B cell (primary cell): ENCODE results near the gene SLCO6A1. TPM values are rescaled to one million over a fixed set of nuclear protein-coding genes. Genes with fewer than 3 reads are reported as not detected.

Experiments
- ATAC-seq: fragments of 200-7000 bp; cut with Tn5 transposase; one replicate; pipeline ENCODE4 v1.10.0; 2021; ENCODE audit warnings: low read depth, mild to moderate bottlenecking, moderate number of reproducible peaks, moderate library complexity
- CTCF ChIA-PET: fragments of 350-600 bp; sonication (Branson Sonifier 250); formaldehyde crosslinking; loops from one replicate; lab custom pipeline; 2021; ENCODE audit warnings: antibody characterized with exemption, inconsistent platforms; lab: Charles Lee
- POLR2A ChIA-PET: fragments of 350-600 bp; sonication (Branson Sonifier 250); formaldehyde crosslinking; loops from one replicate; lab custom pipeline; 2021; ENCODE audit warnings: antibody characterized with exemption; lab: Charles Lee
- DNase-seq: peaks from one replicate; pipeline ENCODE4 v3.0.0; 2013
- H2AFZ ChIP-seq: 2 replicates; pipeline ENCODE4 v1.6.1; 2012; ENCODE audit warnings: mild to moderate bottlenecking, low read depth, low read length; ENCODE audit not compliant: insufficient read depth, poor library complexity, severe bottlenecking
- H3K27ac ChIP-seq, 2 donors: 1 replicate in 1 of 2; 2 replicates in 1 of 2; pipeline ENCODE4 v1.5.1; 2012 to 2013; ENCODE audit warnings: low read length in 2 of 2, mild to moderate bottlenecking in 2 of 2, moderate library complexity in 1 of 2
- H3K27me3 ChIP-seq, 4 experiments: fragments of 200-600 bp in 1 of 4; sonication (generic) in 1 of 4; replicated peaks in 1 of 4; 1 replicate in 2 of 4; 2 replicates in 2 of 4; pipeline versions ENCODE4 v1.6.1 to v1.7.0; 2013 to 2016; ENCODE audit warnings: low read length in 3 of 4, mild to moderate bottlenecking in 2 of 4, mixed read lengths in 1 of 4, moderate library complexity in 1 of 4; ENCODE audit not compliant: insufficient read depth in 4 of 4, control insufficient read depth in 3 of 4; ENCODE audit errors: control extremely low read depth in 1 of 4
- H3K36me3 ChIP-seq, 2 experiments: replicated peaks in 1 of 2; 1 replicate in 1 of 2; 2 replicates in 1 of 2; pipeline versions ENCODE4 v1.6.1 to v1.7.1; 2013; ENCODE audit warnings: low read length in 1 of 2; ENCODE audit not compliant: insufficient read depth in 2 of 2, control insufficient read depth in 1 of 2; ENCODE audit errors: control extremely low read depth in 1 of 2, extremely low read depth in 1 of 2
- H3K4me1 ChIP-seq, 2 donors: fragments of 200-600 bp in 1 of 2; sonication (generic) in 1 of 2; 1 replicate in 1 of 2; 2 replicates in 1 of 2; pipeline versions ENCODE4 v1.5.1 to v1.6.1; 2013 to 2017; ENCODE audit warnings: low read length in 2 of 2; ENCODE audit not compliant: control insufficient read depth in 2 of 2, insufficient read depth in 2 of 2
- H3K4me2 ChIP-seq: replicated peaks from 2 replicates; pipeline ENCODE3; 2012; ENCODE audit warnings: mild to moderate bottlenecking, low read depth, low read length; ENCODE audit not compliant: poor library complexity, severe bottlenecking
- H3K4me3 ChIP-seq, 5 experiments: fragments of 200-600 bp in 1 of 5; sonication (generic) in 1 of 5; 1 replicate in 3 of 5; 2 replicates in 2 of 5; pipeline versions ENCODE4 v1.5.1 to v1.7.0; 2011 to 2016; ENCODE audit warnings: low read length in 4 of 5, mild to moderate bottlenecking in 4 of 5, low read depth in 2 of 5, control low read depth in 1 of 5, moderate library complexity in 1 of 5; ENCODE audit not compliant: insufficient read depth in 1 of 5; ENCODE audit errors: control extremely low read depth in 1 of 5, extremely low read depth in 1 of 5
- H3K79me2 ChIP-seq: fragments of 200-600 bp; sonication (generic); one replicate; pipeline ENCODE4 v1.6.0; 2016; ENCODE audit warnings: low read length; ENCODE audit not compliant: control insufficient read depth, insufficient read depth
- H3K9ac ChIP-seq: fragments of 200-600 bp; sonication (generic); 2 replicates; pipeline ENCODE4 v1.6.1; 2017; ENCODE audit warnings: mild to moderate bottlenecking, low read length, moderate library complexity
- H3K9me3 ChIP-seq, 3 donors: one replicate each; pipeline versions ENCODE4 v1.6.1 to v1.7.1; 2013; ENCODE audit warnings: low read length in 2 of 3; ENCODE audit not compliant: control insufficient read depth in 2 of 3, insufficient read depth in 1 of 3; ENCODE audit errors: control extremely low read depth in 1 of 3
- H4K20me1 ChIP-seq: 2 replicates; pipeline ENCODE4 v1.6.0; 2012; ENCODE audit warnings: mild to moderate bottlenecking, low read length; ENCODE audit not compliant: insufficient read depth, control insufficient read depth, poor library complexity, severe bottlenecking
- H3K27ac Mint-ChIP-seq: one replicate; pipeline ENCODE4 v1.8.0; 2021; ENCODE audit warnings: mixed read lengths
- H3K27me3 Mint-ChIP-seq: one replicate; pipeline ENCODE4 v1.8.0; 2021; ENCODE audit warnings: mixed read lengths
- H3K4me1 Mint-ChIP-seq: one replicate; pipeline ENCODE4 v1.8.0; 2021; ENCODE audit warnings: mixed read lengths
- H3K4me3 Mint-ChIP-seq: one replicate; pipeline ENCODE4 v1.8.0; 2021; ENCODE audit warnings: mixed read lengths
- H3K9me3 Mint-ChIP-seq: one replicate; pipeline ENCODE4 v1.8.0; 2022; ENCODE audit warnings: mixed read lengths; ENCODE audit not compliant: insufficient read depth
- EZH2 ChIP-seq: IDR thresholded peaks from 2 replicates; pipeline ENCODE4 v1.6.1; 2012; ENCODE audit warnings: borderline replicate concordance, low read depth, mild to moderate bottlenecking, moderate library complexity, low read length; ENCODE audit not compliant: insufficient read depth, poor library complexity, severe bottlenecking
- WGBS: methylation state at CpG from one replicate; pipeline ENCODE4 v1.1.5; 2013; ENCODE audit warnings: missing lambda C conversion rate; ENCODE audit not compliant: insufficient coverage; 5-methylcytosine and 5-hydroxymethylcytosine counted together
- intact Hi-C: fragments of 100-400 bp; cut with micrococcal nuclease; formaldehyde crosslinking; loops from one replicate; pipeline ENCODE4 v1.10.0; 2022
- polyA plus RNA-seq: library from polyadenylated mRNA; depleted of rRNA; stranded (reverse); fragments of >200 nt; gene quantifications from 2 replicates; pipeline ENCODE4 v1.2.3, GENCODE V29; 2012
- total RNA-seq, 2 donors: library from RNA; stranded (reverse); fragments of 120-200 nt in 1 of 2; gene quantifications; 1 replicate in 1 of 2; 2 replicates in 1 of 2; pipeline versions ENCODE4 v1.2.3 to v1.2.4, GENCODE V29; 2013 to 2022
- TF ChIP-seq, protein P1 (sequence below): fragments of 200-600 bp; IDR thresholded peaks from one replicate; pipeline ENCODE4 v1.8.0; 2022; ENCODE audit warnings: antibody characterized with exemption, mild to moderate bottlenecking

The SLCO6A1 gene
- total and polyA plus RNA-seq, 2 donors (not counting 1 experiment from before 2014, with no cell fraction given): not detected

DNA sequence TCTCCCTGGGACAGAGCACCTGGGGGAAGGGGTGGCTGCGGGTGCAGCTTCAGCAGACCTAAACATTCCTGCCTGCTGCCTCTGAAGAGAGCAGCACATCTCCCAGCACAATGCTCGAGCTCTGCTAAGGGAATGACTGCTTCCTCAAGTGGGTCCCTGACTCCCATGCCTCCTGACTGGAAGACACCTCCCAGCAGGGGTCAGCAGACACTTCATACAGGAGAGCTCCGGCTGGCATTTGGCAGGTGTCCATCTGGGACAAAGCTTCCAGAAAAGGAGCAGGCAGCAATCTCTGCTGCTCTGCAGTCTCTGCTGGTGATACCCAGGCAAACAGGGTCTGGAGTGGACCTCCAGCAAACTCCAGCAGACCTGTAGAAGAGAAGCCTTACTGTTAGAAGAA lies 77.2 kb downstream of the SLCO6A1 start:
- Mint-ChIP-seq H3K4me3 (no peak overlapping the region), H3K4me1 (no peaks in the 10 kb centered on the region), H3K27me3 (no peaks in the 10 kb centered on the region), H3K27ac (no peak overlapping the region), H3K9me3 (peaks cover 9% of the 10 kb centered on the region)
- Histone ChIP-seq H3K27ac (no peak overlapping the region), H2AFZ (no peak overlapping the region), H3K9ac (no peak overlapping the region), H3K36me3 (no peaks in the 10 kb centered on the region), H3K27me3 (no peaks in the 10 kb centered on the region), H3K4me1 (no peaks in the 10 kb centered on the region), H3K79me2 (no peaks in the 10 kb centered on the region), H3K4me3 (no peak overlapping the region), H3K9me3 (peaks cover 0 to 11% (median 0%) of the 10 kb centered on the region in 3 donors), H4K20me1 (no peaks in the 10 kb centered on the region), H3K4me2 (no peak overlapping the region)
- no peak for TF ChIP-seq EZH2
- TF ChIP-seq, protein P1, sequence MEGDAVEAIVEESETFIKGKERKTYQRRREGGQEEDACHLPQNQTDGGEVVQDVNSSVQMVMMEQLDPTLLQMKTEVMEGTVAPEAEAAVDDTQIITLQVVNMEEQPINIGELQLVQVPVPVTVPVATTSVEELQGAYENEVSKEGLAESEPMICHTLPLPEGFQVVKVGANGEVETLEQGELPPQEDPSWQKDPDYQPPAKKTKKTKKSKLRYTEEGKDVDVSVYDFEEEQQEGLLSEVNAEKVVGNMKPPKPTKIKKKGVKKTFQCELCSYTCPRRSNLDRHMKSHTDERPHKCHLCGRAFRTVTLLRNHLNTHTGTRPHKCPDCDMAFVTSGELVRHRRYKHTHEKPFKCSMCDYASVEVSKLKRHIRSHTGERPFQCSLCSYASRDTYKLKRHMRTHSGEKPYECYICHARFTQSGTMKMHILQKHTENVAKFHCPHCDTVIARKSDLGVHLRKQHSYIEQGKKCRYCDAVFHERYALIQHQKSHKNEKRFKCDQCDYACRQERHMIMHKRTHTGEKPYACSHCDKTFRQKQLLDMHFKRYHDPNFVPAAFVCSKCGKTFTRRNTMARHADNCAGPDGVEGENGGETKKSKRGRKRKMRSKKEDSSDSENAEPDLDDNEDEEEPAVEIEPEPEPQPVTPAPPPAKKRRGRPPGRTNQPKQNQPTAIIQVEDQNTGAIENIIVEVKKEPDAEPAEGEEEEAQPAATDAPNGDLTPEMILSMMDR: no peak
- CTCF ChIA-PET: no interaction called here
- POLR2A ChIA-PET: no interaction called here
- ATAC-seq: no peak
- intact Hi-C loops: no loop called here
- no peak for DNase-seq
- 93% methylated on average over 3 of the region's 3 CpGs for WGBS

DNA sequence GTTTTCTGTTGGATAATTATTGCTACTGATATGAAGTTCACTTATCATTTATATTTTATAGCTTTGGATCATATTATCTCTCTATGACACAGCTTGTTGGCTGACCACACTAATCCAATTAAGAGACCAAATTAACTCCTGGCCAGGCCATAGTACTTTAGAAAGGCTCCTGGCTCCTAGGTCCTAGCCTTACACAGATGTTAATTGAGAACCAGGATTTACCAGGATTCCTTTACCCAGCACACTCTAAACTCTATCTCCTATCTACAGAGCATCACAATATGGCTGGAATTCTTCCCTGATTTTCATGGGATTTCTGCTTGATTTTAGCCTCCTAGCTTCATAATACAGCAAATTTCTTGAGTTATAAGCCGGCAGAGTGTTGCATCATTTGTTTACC lies 80.3 kb downstream of the SLCO6A1 start:
- Histone ChIP-seq H3K79me2 (no peaks in the 10 kb centered on the region), H3K27me3 (no peaks in the 10 kb centered on the region), H3K27ac (no peak overlapping the region), H3K4me2 (no peak overlapping the region), H2AFZ (no peak overlapping the region), H3K9ac (no peak overlapping the region), H3K36me3 (no peaks in the 10 kb centered on the region), H3K4me3 (no peak overlapping the region), H4K20me1 (no peaks in the 10 kb centered on the region), H3K9me3 (peaks cover 0 to 14% (median 0%) of the 10 kb centered on the region in 3 donors), H3K4me1 (no peaks in the 10 kb centered on the region)
- intact Hi-C loops: no loop called here
- TF ChIP-seq, protein P1: no peak
- no peak for TF ChIP-seq EZH2
- H3K27ac Mint-ChIP-seq: no peak overlapping the region
- POLR2A ChIA-PET: no interaction called here
- ATAC-seq (no peak), DNase-seq (no peak)
- H3K27me3 Mint-ChIP-seq: no peaks in the 10 kb centered on the region
- H3K4me3 Mint-ChIP-seq: no peak overlapping the region
- CTCF ChIA-PET: no interaction called here
- WGBS: no CpG with 5 or more reads among the region's 1 CpG
- no peaks in the 10 kb centered on the region for H3K4me1 Mint-ChIP-seq
- peaks cover 2% of the 10 kb centered on the region for H3K9me3 Mint-ChIP-seq
